Colonic mucosa (tissue), 4 donors: Measurements from ENCODE around the gene PLD2. TPM values are rescaled to one million over a fixed set of nuclear protein-coding genes. Genes with fewer than 3 reads are reported as not detected.

ENCODE experiments used
- DNase-seq: peaks from one replicate; pipeline ENCODE4 v3.0.0-alpha.2; 2020
- H3K27ac ChIP-seq: fragments of 200-600 bp; one replicate; pipeline ENCODE4 v1.8.0; 2021
- H3K27me3 ChIP-seq: fragments of 200-600 bp; one replicate; pipeline ENCODE4 v1.8.0; 2021
- H3K36me3 ChIP-seq: fragments of 200-600 bp; one replicate; pipeline ENCODE4 v1.8.0; 2021
- H3K4me1 ChIP-seq: fragments of 200-600 bp; one replicate; pipeline ENCODE4 v1.8.0; 2021; ENCODE audit warnings: mild to moderate bottlenecking
- H3K4me3 ChIP-seq: fragments of 200-600 bp; one replicate; pipeline ENCODE4 v1.8.0; 2021
- H3K9ac ChIP-seq, 2 donors: one replicate each; pipeline ENCODE4 v1.7.0; 2013; ENCODE audit warnings: control low read depth in 2 of 2, low read depth in 2 of 2, low read length in 2 of 2
- H3K9me3 ChIP-seq: fragments of 200-600 bp; one replicate; pipeline ENCODE4 v1.8.0; 2021
- intact Hi-C: fragments of 100-400 bp; cut with DNase I; formaldehyde crosslinking; loops from one replicate; pipeline ENCODE4 v1.14.1; 2022
- total RNA-seq, 2 donors: library from RNA; stranded (reverse); fragmentation: NEBNext Ultra II Directional in 1 of 2; extraction: Animal tissue kit (Norgen Biotek cat#: 25700) in 1 of 2; gene quantifications; one replicate each; pipeline ENCODE4 v1.2.1, GENCODE V29; 2021
- TF ChIP-seq, protein P1 (sequence below): fragments of 200-600 bp; IDR thresholded peaks from one replicate; pipeline ENCODE4 v1.8.0; 2022; ENCODE audit warnings: antibody characterized with exemption, mild to moderate bottlenecking
- donor health status: healthy.
- donor health status: DM: no; HTN: no; CAD: no.
- donor health status: DM: no; HTN: no; CAD: no.

The PLD2 gene
- total RNA-seq, 2 donors from 2014 or later, result 18.8 to 28.3 TPM

GRCh38 chr17:4788159-4788806, 18.7 kb upstream of the PLD2 start:
- Histone ChIP-seq H3K27ac (no peak overlapping the region), H3K36me3 (no peaks in the 10 kb centered on the region), H3K9ac (peak overlapping the region; percentile 77 to 82), H3K9me3 (no peaks in the 10 kb centered on the region), H3K4me3 (no peak overlapping the region), H3K4me1 (no peaks in the 10 kb centered on the region), H3K27me3 (peaks cover 5% of the 10 kb centered on the region)
- TF ChIP-seq, protein P1, sequence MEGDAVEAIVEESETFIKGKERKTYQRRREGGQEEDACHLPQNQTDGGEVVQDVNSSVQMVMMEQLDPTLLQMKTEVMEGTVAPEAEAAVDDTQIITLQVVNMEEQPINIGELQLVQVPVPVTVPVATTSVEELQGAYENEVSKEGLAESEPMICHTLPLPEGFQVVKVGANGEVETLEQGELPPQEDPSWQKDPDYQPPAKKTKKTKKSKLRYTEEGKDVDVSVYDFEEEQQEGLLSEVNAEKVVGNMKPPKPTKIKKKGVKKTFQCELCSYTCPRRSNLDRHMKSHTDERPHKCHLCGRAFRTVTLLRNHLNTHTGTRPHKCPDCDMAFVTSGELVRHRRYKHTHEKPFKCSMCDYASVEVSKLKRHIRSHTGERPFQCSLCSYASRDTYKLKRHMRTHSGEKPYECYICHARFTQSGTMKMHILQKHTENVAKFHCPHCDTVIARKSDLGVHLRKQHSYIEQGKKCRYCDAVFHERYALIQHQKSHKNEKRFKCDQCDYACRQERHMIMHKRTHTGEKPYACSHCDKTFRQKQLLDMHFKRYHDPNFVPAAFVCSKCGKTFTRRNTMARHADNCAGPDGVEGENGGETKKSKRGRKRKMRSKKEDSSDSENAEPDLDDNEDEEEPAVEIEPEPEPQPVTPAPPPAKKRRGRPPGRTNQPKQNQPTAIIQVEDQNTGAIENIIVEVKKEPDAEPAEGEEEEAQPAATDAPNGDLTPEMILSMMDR, result no peak
- intact Hi-C loops, result loop anchor here (2.0 to 5.0 kb wide), 2 partner anchors 56 to 101 kb away; partner anchors contain the start of gene MED11
- no peak for DNase-seq

- Histone ChIP-seq H3K9ac (peak within 1 kb of the TSS; percentile 77 to 82), H3K27ac (peak within 1 kb of the TSS; percentile 94), H3K4me3 (peak within 1 kb of the TSS; percentile 58), H3K27me3 (peaks cover 5% of the 10 kb centered on the region), H3K9me3 (no peaks in the 10 kb centered on the region), H3K4me1 (no peaks in the 10 kb centered on the region), H3K36me3 (no peaks in the 10 kb centered on the region)
- DNase-seq, result no peak
- TF ChIP-seq, protein P1, result no peak
- intact Hi-C loops, result loop anchor here (2.0 to 5.0 kb wide), 2 partner anchors 57 to 100 kb away; partner anchors contain the start of gene MED11
Observed at GRCh38 chr17:4788807-4789700, 17.9 kb upstream of the PLD2 start, which contains the start of gene GLTPD2. Gene GLTPD2, plus strand, starts transcription at chr17:4788964. Its CDS starts 48 bp downstream, at chr17:4789012.

DNA sequence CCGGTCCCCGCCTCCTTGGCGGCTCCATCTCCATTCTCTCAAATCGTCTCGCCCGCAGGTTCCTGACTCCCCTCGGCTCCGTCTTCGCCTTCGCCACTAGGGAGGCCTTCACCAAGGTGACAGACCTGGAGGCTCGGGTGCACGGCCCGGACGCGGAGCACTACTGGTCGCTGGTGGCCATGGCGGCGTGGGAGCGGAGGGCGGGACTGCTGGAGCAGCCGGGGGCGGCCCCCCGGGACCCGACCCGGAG, 17.3 kb upstream of the PLD2 start:
- Histone ChIP-seq H3K27ac (peak overlapping the region; percentile 94), H3K4me3 (peak overlapping the region; percentile 58), H3K36me3 (no peaks in the 10 kb centered on the region), H3K9me3 (no peaks in the 10 kb centered on the region), H3K27me3 (peaks cover 5% of the 10 kb centered on the region), H3K4me1 (no peaks in the 10 kb centered on the region), H3K9ac (peak overlapping the region; percentile 77 to 82)
- intact Hi-C loops, result loop anchor here (2.0 to 5.0 kb wide), 2 partner anchors 57 to 99 kb away; partner anchors contain the start of gene MED11
- DNase-seq, result no peak
- TF ChIP-seq, protein P1, result no peak

DNA sequence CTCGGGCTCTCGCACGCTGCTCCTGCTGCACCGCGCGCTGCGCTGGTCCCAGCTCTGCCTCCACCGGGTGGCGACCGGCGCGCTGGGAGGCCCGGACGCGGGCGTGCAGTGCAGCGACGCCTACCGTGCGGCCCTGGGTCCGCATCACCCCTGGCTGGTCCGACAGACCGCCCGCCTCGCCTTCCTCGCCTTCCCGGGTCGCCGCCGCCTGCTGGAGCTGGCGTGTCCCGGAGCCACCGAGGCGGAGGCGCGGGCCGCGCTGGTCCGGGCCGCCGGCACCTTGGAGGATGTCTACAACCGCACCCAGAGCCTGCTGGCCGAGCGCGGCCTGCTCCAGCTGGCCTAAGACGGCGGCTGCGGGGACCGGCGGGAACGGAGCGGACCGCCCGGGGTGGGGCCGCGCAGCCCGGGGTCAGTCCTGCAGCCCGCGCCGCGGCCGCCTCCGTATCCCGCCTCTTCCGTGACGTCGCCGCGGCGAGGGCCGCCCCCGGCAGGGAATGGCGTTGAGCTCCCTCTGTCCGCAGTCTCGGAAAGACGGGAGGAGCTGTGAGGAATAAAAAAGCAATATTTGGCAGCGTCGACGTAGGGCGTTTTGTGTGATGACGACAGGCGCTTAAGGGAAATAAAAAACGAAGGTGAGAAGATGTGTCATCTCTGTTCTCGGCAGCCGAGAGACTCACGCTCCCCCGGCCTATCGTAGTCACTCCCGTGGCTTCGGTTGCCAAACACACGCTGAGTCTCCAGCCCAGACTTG, 16.8 kb upstream of the PLD2 start:
- Histone ChIP-seq H3K36me3 (no peaks in the 10 kb centered on the region), H3K4me3 (peak overlapping the region; percentile 58), H3K27ac (peak overlapping the region; percentile 94), H3K27me3 (peaks cover 5% of the 10 kb centered on the region), H3K9me3 (no peaks in the 10 kb centered on the region), H3K4me1 (no peaks in the 10 kb centered on the region), H3K9ac (peak overlapping the region; percentile 77 to 82)
- TF ChIP-seq, protein P1, result peak; percentile 74
- intact Hi-C loops, result loop anchor here (2.0 to 5.0 kb wide), 2 partner anchors 58 to 99 kb away; partner anchors contain the start of gene MED11
- peak; percentile 92 for DNase-seq

GRCh38 chr17:4790705-4791088, 16.3 kb upstream of the PLD2 start:
- intact Hi-C loops, result no loop called here
- no peaks in the 10 kb centered on the region for H3K4me1 ChIP-seq
- no peaks in the 10 kb centered on the region for H3K9me3 ChIP-seq
- TF ChIP-seq, protein P1, result no peak
- H3K27ac ChIP-seq, result peak overlapping the region; percentile 94
- no peak for DNase-seq
- H3K36me3 ChIP-seq, result no peaks in the 10 kb centered on the region
- peak overlapping the region; percentile 77 to 82 for H3K9ac ChIP-seq
- H3K27me3 ChIP-seq, result peaks cover 2% of the 10 kb centered on the region
- peak overlapping the region; percentile 58 for H3K4me3 ChIP-seq
